GM18873 (cell line): ENCODE data around the gene SLC6A19.
"Not testable (repeated sequence)": the region's sequence is repeated elsewhere in the genome, so short reads cannot be mapped to it uniquely, and the experiment has no call there.

Experiments used
- ATAC-seq: cut with Tn5 transposase; IDR thresholded peaks from one replicate; pipeline ENCODE4 v1.9.1; 2021; ENCODE audit warnings: mild to moderate bottlenecking, moderate library complexity, moderate number of reproducible peaks; ENCODE audit not compliant: unreplicated experiment, low FRiP score

SLC6A19 gene

DNA sequence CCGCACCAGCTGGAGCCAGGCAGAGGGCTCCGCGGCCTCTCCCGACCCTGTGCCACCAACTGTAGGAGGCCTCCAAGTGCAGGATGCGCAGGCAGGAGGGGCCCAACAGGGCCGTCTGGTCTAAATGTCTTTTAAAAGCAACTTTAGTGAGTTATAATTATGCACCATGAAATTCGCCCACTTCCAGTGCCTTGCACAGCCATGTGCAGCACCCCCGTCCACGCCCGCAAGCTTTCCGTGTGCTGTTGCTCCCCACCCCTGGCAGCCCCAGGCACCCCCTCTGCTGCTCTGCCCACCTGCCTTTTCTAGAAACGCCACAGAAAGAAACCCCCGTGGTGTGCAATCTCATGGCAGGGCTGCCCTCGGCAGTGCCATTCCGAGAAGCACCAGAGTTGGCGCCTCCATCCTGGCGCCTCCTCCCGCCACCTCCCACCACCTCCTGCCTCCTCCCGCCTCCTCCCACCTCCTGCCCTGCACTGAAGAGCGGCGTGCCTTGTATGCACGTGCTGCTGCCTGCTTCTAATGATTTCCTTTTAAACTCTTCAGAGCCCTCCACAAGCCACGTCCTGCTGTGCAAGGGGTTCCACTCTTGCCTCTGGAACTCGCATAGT, 16.3 kb downstream of the SLC6A19 start:
- ATAC-seq: no peak

DNA sequence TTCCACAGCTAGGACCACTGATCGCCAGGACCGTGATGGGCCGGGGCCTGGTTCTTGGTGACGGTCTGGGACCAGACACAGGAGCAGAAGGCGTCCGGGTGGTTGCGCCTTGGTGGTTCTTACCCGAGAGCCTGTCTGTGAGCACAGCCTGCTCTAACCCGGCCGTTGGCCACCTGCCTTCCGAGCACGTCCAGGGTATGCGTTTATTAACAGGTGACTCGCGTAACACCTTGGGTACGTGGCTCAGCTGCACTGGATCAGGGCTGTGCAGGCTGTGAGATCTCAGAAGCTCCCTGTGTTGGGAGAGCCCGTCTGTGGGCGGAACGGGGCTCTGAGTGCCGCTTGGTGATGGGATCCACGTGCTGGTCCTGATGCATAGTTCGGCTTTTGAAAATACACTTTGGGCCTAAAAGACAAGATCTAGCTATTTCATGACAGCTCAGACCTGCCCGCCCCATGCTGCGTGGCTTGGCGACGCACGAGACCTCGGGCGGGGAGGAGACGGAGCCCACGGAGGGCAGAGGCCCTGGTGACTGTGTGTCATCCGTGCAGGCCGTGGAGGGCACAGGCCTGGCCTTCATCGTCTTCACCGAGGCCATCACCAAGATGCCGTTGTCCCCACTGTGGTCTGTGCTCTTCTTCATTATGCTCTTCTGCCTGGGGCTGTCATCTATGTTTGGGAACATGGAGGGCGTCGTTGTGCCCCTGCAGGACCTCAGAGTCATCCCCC, 17.1 kb downstream of the SLC6A19 start:
- ATAC-seq: no peak

DNA sequence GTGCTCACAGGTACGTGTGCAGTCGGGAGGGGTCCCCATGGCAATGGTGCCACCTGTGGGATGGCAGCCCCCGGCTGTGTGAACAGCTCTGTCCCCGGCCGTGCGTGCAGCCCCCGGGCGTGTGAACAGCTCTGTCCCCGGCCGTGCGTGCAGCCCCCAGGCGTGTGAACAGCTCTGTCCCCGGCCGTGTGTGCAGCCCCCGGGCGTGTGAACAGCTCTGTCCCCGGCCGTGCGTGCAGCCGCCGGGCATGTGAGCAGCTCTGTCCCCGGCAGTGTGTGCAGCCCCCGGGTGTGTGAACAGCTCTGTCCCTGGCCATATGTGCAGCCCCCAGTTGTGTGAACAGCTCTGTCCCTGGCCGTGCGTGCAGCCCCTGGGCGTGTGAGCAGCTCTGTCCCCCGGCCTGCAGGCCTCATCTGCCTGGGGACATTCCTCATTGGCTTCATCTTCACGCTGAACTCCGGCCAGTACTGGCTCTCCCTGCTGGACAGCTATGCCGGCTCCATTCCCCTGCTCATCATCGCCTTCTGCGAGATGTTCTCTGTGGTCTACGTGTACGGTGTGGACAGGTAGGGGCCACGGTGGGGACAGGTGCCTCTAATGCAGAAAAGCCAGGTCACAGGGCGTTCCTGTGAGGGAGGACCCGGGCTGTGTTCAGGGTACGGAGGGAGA, 17.8 kb downstream of the SLC6A19 start:
- ATAC-seq: no peak

DNA sequence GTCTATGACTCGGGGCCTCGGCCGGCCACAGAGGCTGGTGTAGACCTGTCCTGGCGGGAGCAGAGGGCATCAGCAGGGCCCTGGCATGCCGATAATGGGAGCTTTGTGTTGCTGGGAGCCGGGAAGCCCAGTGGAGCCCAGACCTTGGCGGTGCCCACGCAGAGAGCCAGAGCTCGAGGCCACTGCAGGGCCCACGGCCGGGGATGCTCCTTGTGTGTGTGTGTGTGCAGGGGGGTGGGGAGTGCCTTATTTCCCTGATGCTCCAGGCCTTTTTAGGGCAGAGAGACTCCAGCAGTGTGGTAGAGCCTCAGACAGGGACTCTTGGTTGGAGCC, 18.3 kb downstream of the SLC6A19 start:
- ATAC-seq: no peak

DNA sequence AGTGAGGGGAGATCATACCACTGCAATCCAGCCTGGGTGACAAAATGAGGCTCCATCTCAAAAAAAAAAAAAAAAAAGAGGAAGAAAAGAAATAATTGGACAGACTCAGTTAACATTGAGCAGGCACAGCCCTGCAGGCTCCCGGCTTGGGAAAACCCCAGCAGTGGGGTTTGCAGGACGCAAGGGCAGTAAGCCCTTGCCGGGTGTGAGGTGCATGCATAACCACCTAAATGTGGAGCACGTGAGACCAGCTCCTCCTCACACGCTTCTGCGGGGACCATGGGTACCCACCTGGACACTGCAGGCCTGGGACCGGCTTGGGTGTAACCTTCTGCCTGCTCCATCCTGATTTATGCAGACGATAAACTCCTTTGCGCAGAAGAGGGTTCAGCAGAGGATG, 19.0 kb downstream of the SLC6A19 start:
- ATAC-seq: no peak

DNA sequence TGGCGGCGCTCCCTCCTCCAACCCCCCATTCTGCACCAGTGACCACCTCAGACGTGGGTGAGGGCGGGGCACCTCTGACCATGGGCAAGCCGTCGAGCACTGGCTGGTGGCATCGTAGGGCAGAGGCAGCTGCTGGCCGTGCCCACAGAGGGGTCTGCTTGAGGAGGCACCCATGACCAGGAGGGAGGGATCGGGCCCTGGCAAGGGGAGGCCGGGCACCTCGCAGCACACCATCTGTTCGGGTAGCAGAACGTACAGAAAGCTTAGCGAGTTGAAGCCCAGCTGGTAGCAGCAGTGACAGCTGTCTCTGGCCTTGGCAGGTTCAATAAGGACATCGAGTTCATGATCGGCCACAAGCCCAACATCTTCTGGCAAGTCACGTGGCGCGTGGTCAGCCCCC, 19.4 kb downstream of the SLC6A19 start:
- ATAC-seq: no peak

DNA sequence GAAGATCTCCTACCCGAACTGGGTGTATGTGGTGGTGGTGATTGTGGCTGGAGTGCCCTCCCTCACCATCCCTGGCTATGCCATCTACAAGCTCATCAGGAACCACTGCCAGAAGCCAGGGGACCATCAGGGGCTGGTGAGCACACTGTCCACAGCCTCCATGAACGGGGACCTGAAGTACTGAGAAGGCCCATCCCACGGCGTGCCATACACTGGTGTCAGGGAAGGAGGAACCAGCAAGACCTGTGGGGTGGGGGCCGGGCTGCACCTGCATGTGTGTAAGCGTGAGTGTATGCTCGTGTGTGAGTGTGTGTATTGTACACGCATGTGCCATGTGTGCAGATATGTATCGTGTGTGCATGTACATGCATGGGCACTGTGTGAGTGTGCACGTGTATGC, 20.3 kb downstream of the SLC6A19 start:
- ATAC-seq: no peak

DNA sequence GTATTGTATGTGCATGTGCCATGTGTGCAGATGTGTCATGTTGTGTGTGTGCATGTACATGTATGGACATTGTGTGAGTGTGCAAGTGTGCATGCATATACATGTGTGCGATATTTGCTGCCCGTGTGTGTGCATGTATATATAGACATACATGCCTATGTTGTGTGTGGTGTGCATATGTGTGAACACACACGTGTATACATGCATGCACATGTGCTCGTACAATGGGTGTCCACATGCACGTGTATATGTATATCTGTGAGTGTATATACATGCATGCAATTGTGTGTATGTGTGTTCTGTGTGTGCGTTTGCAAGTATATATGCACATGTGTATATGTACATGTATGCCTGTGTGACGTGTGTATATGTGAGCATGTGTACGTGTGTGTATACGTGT, 20.8 kb downstream of the SLC6A19 start:
- ATAC-seq: no peak

DNA sequence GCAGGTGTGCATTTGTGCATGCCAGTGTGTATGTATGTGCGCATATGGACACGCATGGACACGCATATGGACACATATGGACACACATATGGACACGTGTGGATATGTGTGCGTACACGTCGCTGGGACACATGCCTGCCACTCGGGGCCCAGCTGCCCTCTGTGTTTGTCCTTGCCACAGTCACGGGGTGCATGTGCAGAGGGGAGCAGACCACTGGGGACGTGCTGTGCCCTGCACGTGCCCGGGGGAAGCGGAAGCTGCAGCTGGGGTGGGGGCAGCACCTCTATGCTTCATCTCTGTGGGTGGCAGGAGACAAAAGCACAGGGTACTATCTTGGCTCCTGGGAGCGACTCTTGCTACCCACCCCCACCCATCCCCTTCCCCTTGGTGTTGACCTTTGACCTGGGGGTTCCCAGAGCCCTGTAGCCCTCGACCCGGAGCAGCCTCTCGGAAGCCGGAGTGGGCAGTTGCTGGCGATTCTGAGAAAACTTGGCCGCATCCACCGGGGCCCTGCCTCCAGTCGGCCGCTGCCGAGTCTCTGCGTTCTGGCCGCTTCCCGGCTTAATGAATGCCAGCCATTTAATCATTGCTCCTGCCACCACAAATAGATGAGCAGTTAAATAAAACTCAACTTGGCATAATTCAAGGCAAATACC, 21.4 kb downstream of the SLC6A19 start:
- no peak for ATAC-seq

DNA sequence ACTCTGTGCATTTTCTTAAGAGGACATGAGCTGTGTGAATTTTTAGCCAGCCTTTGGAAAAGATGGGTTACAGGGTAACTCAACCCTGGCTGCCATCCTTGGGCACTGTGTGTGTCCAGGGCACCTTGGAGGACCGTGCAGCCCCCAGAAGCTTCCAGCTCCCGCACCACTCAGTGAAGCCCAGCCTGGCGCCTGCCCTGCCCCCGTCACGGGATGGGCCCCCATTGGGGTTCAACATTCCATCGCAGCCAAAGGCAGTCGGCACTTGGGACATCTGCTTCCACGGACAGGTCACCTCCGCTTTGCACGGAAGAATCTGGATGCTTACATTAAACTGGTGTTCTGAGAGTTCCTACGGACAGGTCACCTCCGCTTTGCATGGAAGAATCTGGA, 21.9 kb downstream of the SLC6A19 start:
- no peak for ATAC-seq

DNA sequence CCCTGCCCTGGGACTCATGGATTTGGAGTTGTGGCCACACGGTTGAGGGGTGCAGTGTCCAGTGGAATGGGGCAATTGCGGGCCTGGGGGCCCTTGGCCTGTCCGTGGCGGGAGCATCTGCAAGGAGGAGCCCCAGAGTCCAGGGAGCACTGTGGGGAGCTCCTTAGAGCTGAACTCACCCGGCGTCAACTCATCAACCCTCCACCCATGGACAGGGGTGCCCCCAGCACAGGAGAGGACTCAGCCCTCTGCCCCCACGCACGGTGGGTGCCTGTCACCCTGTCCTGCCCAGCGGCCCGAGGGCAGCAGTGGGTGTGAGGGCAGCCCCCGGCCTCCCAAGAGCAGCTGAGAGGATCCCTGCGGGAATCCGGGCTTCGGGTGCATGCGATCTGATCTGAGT, 23.2 kb downstream of the SLC6A19 start:
- no peak for ATAC-seq

DNA sequence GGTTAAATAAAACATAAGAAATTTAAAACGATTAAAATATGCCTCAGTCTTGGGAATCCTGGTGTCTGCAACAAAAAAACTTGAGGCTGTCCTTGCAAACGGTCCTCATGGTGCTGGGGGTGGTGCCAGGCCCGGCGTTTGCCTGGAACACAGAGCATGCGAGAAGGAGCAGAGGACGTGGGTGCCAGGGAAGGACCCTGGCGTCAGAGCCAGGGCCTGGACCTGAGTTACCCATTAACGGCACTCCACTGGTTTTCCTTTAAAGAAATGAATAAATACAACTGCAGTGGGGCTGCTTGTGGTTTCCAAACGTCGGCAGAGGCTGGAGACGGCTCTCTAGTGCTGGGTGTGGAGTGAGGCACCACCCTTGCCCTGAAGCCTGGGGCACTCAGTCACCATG, 23.7 kb downstream of the SLC6A19 start, which contains the start of gene SLC6A18:
Gene SLC6A18 (plus strand): TSS at position 301 of the 400 bp plus-strand sequence. CDS start 97 bp downstream, at position 398.
- ATAC-seq: no peak

DNA sequence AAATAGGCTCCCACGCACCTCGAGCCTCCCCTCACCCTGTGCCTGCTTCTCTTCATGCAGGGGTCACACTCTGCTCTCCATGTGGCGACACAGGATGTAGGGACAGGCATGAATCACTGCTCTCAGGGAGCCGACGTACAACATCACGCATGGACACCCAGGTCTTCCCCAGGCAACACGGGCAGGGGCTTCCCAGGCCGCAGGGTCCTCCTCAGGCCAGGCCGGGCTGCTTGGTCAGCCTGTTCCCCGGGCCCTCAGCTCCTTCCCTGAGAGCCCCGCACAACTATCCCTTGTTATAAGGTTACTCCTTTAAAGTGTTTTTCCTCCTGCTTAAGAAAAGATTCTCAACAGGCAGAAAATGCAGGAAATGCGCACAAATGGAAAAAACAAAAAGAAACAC, 24.8 kb downstream of the SLC6A19 start:
- no peak for ATAC-seq

DNA sequence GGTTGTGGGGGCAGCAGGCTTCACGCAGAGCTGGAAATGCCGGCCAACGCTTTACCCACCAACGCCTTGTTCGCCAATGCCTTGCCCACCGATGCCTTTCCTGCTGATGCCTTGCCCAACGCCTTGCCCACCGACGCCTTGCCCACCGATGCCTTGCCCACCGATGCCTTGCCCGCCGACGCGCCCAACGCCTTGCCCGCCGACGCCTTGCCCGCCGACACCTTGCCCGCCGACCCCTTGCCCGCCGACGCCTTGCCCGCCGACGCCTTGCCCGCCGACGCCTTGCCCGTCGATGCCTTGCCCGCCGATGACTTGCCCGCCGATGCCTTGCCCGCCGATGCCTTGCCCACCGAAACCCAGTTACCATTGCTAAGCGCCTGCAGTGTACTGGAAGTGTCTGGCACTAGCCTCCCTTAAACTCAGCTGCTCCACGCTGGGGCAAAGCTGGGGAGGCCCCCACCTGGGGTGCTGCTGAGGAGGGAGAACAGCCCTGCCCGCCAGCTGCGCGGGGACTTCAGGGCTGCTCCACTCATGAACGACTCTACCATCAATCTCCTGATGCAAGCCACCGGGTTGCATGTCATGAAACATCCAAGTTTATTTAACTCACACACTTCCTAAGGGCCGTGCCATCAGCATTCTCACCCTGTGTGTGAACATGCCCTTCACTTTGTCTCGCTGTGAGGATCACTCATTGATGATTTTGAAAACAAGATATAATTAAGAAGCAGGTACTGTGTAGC, 25.6 kb downstream of the SLC6A19 start:
- no peak for ATAC-seq

DNA sequence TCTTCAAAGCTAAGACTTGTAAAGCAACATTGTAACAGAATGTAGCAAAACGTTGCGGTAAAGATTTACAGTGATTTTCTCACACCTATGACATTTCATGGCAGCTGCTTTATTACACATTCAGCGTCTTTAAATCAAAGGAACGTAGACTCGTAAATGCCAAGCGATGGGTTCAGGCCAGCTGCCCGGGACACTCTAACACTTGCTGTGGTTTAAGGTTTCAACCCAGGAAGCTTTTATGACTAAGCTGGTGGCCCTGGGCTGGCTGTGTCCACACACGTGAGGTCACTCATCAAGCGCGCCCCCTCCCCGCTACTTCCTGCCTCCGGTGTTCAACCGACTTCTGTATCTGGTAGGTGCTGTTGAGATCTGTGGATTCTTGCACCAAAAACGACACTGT, 26.3 kb downstream of the SLC6A19 start:
- ATAC-seq: no peak

DNA sequence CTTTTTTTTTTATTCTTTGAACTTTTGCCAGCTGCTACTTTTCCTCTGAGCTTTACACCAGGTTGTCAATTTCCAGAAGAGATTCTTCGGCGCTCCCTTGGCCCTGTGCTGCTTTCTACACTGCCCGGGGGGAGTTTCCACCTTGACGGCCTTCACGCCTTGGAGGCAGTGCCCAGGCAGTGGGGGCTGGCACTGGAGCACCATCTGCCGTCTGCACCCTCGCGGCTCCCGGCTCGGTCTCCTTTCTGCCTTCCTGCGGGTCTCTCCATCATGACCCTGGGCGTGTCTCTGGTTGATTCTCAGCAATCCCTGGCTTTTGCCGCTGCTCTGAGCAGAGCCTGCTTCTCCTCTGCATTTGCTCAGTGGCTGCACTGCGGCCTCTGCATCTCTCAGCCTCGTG, 26.7 kb downstream of the SLC6A19 start:
- ATAC-seq: no peak

DNA sequence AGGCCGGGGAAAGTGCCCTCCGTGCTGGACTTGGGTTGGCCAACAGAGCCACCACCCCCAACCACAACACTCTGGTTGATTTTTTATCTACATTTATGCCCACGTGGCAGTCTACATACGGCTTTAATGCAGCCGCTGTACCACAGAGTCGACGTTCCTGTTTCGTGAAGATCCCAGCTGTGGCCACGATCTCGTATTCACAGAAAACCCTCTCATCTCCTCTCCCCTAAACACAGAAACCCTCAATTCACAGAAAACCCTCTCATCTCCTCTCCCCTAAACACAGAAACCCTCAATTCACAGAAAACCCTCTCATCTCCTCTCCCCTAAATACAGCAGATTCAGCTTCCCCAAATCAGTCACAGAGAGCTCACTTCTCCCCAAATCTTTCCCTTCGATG, 27.6 kb downstream of the SLC6A19 start:
- not testable (repeated sequence) for ATAC-seq

DNA sequence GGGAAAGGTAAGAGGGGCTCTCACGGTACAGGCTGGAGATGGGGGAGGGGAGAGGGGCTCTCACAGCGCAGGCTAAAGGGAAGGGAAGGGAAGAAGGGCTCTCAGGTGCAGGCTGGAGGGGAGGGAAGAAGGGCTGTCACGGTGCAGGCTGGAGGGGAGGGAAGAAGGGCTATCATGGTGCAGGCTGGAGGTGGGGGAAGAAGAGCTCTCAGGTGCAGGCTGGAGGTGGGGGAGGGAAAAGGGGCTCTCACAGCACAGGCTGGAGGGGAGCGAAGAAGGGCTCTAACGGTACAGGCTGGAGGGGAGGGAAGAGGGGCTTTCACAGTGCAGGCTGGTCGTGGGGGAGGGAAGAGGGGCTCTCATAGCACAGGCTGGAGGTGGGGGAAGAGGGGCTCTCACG, 28.4 kb downstream of the SLC6A19 start:
- no peak for ATAC-seq

DNA sequence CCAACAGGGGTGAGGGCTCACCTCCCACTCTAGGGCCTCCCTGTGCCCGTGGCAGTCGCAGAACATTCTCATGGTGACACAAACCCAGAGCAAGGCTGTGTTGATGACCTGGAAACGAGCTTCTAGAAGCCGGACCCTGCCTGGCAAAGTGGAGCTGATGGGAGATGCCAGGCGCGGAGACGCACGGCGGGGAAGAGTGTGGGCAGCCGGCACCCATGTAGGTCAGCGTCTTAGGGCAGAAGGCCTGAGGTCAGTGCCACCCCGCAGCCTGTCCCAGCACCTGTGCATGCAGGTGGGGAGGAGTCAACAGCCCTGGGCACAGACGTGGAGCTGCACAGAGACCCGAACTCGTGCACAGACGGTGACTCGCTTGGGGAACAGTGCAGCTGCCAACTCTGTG, 29.2 kb downstream of the SLC6A19 start:
- no peak for ATAC-seq

DNA sequence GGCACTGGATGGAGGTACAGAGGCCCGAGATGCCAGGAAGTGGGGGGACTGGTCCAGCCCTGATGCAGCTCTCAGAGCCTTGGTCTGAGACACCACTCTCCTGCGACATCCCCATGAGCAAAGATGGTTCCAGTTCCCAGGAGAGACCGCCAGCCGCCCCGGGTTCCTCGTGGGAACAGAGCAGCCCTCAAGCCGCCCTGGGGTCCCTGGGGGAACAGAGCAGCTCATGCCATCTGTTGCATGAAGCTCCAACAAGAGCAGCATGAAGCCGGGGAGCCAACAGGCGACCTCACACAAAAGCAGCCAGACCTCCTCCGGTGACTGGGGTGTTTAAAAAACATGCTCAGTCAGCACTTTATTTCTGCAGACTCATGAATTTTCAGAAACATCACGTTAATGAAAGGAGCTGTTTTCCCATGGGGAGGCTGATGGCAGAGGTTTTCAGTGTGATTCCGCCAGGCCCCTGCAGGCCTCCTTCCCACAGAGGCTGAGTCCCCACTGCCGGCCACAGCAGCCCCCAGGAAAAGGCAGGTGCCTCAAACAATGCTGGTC, 30.0 kb downstream of the SLC6A19 start:
- ATAC-seq: no peak
